Liver (tissue), 9 donors: ENCODE data around the gene RAB23. TPM values are rescaled to one million over a fixed set of nuclear protein-coding genes. Genes with fewer than 3 reads are reported as not detected.

Experiments
- DNase-seq: peaks from one replicate; pipeline ENCODE4 v3.0.0-alpha.2; 2017; ENCODE audit warnings: low spot score
- H3K27ac ChIP-seq, 2 donors: one replicate each; pipeline ENCODE4 v1.7.0; 2013; ENCODE audit warnings: inconsistent platforms in 2 of 2, low read length in 2 of 2, control low read depth in 1 of 2, low read depth in 1 of 2, mild to moderate bottlenecking in 1 of 2
- H3K27me3 ChIP-seq, 4 donors: one replicate each; pipeline versions ENCODE4 v1.6.1 to v1.7.0; 2013; ENCODE audit warnings: low read length in 3 of 4, inconsistent platforms in 1 of 4, mild to moderate bottlenecking in 1 of 4, moderate library complexity in 1 of 4; ENCODE audit not compliant: control insufficient read depth in 4 of 4, insufficient read depth in 4 of 4
- H3K36me3 ChIP-seq, 4 donors: one replicate each; pipeline versions ENCODE4 v1.6.1 to v1.7.0; 2013; ENCODE audit warnings: low read length in 3 of 4, mild to moderate bottlenecking in 3 of 4, low read depth in 1 of 4, moderate library complexity in 1 of 4; ENCODE audit not compliant: control insufficient read depth in 4 of 4, insufficient read depth in 3 of 4
- H3K4me1 ChIP-seq, 4 donors: one replicate each; pipeline versions ENCODE4 v1.6.1 to v1.7.0; 2013; ENCODE audit warnings: low read length in 3 of 4, mild to moderate bottlenecking in 3 of 4, moderate library complexity in 1 of 4; ENCODE audit not compliant: control insufficient read depth in 4 of 4, insufficient read depth in 4 of 4
- H3K4me3 ChIP-seq, 3 donors: one replicate each; pipeline versions ENCODE4 v1.6.1 to v1.7.0; 2013; ENCODE audit warnings: low read length in 3 of 3, control low read depth in 1 of 3, low read depth in 1 of 3, mild to moderate bottlenecking in 1 of 3
- H3K9ac ChIP-seq, 2 donors: one replicate each; pipeline ENCODE4 v1.7.0; 2013; ENCODE audit warnings: low read length in 2 of 2, mild to moderate bottlenecking in 2 of 2, moderate library complexity in 2 of 2, control low read depth in 1 of 2, low read depth in 1 of 2
- H3K9me3 ChIP-seq, 4 donors: one replicate each; pipeline versions ENCODE4 v1.6.1 to v1.7.0; 2013; ENCODE audit warnings: low read length in 3 of 4; ENCODE audit not compliant: control insufficient read depth in 4 of 4
- EGR1 ChIP-seq, 2 donors: IDR thresholded peaks; 2 replicates each; pipeline ENCODE4 v1.6.1; 2016 to 2018; ENCODE audit warnings: antibody characterized with exemption in 2 of 2, low read depth in 2 of 2
- FOXA1 ChIP-seq: IDR thresholded peaks from 2 replicates; pipeline ENCODE4 v1.6.1; 2016; ENCODE audit warnings: antibody characterized with exemption
- FOXA2 ChIP-seq: IDR thresholded peaks from 2 replicates; pipeline ENCODE4 v1.6.1; 2016; ENCODE audit warnings: antibody characterized with exemption
- GABPA ChIP-seq, 2 donors: IDR thresholded peaks in 1 of 2; conservative IDR thresholded peaks in 1 of 2; 2 replicates each; pipeline ENCODE4 v1.6.1; 2016; ENCODE audit warnings: antibody characterized with exemption in 2 of 2, mild to moderate bottlenecking in 1 of 2, moderate library complexity in 1 of 2
- HNF4A ChIP-seq, 2 donors: conservative IDR thresholded peaks; 2 replicates each; pipeline ENCODE4 v1.6.1; 2016; ENCODE audit warnings: antibody characterized with exemption in 2 of 2, mild to moderate bottlenecking in 2 of 2
- HNF4G ChIP-seq: IDR thresholded peaks from 2 replicates; pipeline ENCODE4 v1.6.1; 2016; ENCODE audit warnings: antibody characterized with exemption
- JUND ChIP-seq, 2 donors: IDR thresholded peaks; 2 replicates each; pipeline ENCODE4 v1.6.1; 2016; ENCODE audit warnings: antibody characterized with exemption in 2 of 2
- NR2F2 ChIP-seq: IDR thresholded peaks from 2 replicates; pipeline ENCODE4 v1.6.1; 2016; ENCODE audit warnings: antibody characterized with exemption
- RAD21 ChIP-seq, 2 donors: IDR thresholded peaks; 2 replicates each; pipeline ENCODE4 v1.6.1; 2016; ENCODE audit warnings: antibody characterized with exemption in 2 of 2, mild to moderate bottlenecking in 2 of 2
- RXRA ChIP-seq, 2 donors: IDR thresholded peaks; 2 replicates each; pipeline ENCODE4 v1.6.1; 2017 to 2018; ENCODE audit warnings: antibody characterized with exemption in 2 of 2, mild to moderate bottlenecking in 1 of 2
- TAF1 ChIP-seq: conservative IDR thresholded peaks from 2 replicates; pipeline ENCODE4 v1.6.1; 2016; ENCODE audit warnings: antibody characterized with exemption, mild to moderate bottlenecking
- YY1 ChIP-seq: IDR thresholded peaks from 2 replicates; pipeline ENCODE4 v1.6.1; 2016; ENCODE audit warnings: antibody characterized with exemption, mild to moderate bottlenecking
- WGBS: extraction: QIAGEN DNeasy Blood & Tissue Kit; methylation state at CpG from one replicate; pipeline ENCODE4 v1.1.7; 2013; 5-methylcytosine and 5-hydroxymethylcytosine counted together
- polyA plus RNA-seq, 2 donors: library from polyadenylated mRNA; stranded (reverse) in 1 of 2; unstranded in 1 of 2; fragments of 200-250 nt in 1 of 2; fragments of >200 nt in 1 of 2; fragmentation: Nextera tagmentation in 1 of 2; extraction: Ambion mirVana in 1 of 2; gene quantifications; one replicate each; pipeline versions ENCODE4 v1.2.1 to v1.2.3, GENCODE V29; 2013 to 2015
- total RNA-seq, 2 donors: library from RNA; depleted of rRNA; stranded (reverse); fragments of >200 nt; gene quantifications; one replicate each; pipeline ENCODE4 v1.2.3, GENCODE V29; 2014
- TF ChIP-seq, protein P1 (sequence below): IDR thresholded peaks from 2 replicates; pipeline ENCODE4 v1.6.1; 2016; ENCODE audit warnings: antibody characterized with exemption
- TF ChIP-seq, protein P2 (sequence below): IDR thresholded peaks from 2 replicates; pipeline ENCODE4 v1.6.1; 2016; ENCODE audit warnings: antibody characterized with exemption
- TF ChIP-seq, protein P3 (sequence below): fragments of 150-350 bp; IDR thresholded peaks from 2 replicates; pipeline ENCODE4 v1.5.1; 2017; ENCODE audit warnings: improper control_type of control experiment, low read depth, low read length; ENCODE audit not compliant: missing input control
- TF ChIP-seq, protein P4 (sequence below): IDR thresholded peaks from 2 replicates; pipeline ENCODE4 v1.6.1; 2016; ENCODE audit warnings: antibody characterized with exemption, mild to moderate bottlenecking
- donor health status: healthy.
- donor health status: healthy.
- donor health status: healthy.
- donor health status: healthy.
- donor health status: healthy.

Gene RAB23
- total and polyA plus RNA-seq, 4 donors, result 0.60 to 4.3 (median 2.4) TPM

DNA sequence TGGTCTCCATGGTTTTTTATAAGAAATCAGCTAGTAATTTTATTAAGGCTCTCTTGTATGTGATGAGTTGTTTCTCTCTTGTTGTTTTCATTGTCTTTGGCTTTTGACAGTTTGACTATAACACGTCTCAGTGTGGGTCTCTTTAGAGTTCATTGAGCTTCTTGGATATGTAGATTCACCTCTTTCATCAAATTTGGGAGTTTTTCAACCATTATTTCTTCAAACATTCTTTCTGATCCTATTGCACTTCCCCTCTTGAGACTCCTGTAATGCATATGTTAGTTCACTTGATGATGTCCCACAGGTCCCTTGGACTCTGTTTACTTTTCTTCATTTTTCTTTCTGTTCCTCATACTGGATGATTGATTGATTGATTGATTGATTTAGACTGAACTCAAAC, 57.0 kb downstream of the RAB23 start:
- Histone ChIP-seq H3K27ac (no peak overlapping the region), H3K4me3 (no peak overlapping the region), H3K36me3 (peaks cover 0 to 24% (median 5%) of the 10 kb centered on the region in 4 donors), H3K9ac (no peak overlapping the region), H3K4me1 (no peaks in the 10 kb centered on the region), H3K27me3 (no peaks in the 10 kb centered on the region), H3K9me3 (peaks cover 0 to 9% (median 4%) of the 10 kb centered on the region in 4 donors)
- no peak for TF ChIP-seq NR2F2
- no peak for TF ChIP-seq YY1
- no peak for TF ChIP-seq GABPA (IDR thresholded peaks at IDR 0.05 in 1 of 2, conservative IDR thresholded peaks at IDR 0.05 in 1 of 2)
- TF ChIP-seq FOXA1, result no peak
- no peak for TF ChIP-seq EGR1 (IDR thresholded peaks at IDR 0.05; ENCODE audit: low read depth in 2 of 2)
- no peak for TF ChIP-seq RXRA (IDR thresholded peaks at IDR 0.05)
- TF ChIP-seq HNF4G, result no peak
- TF ChIP-seq HNF4A (conservative IDR thresholded peaks at IDR 0.05), result no peak
- TF ChIP-seq JUND (IDR thresholded peaks at IDR 0.05), result no peak
- TF ChIP-seq, protein P1, sequence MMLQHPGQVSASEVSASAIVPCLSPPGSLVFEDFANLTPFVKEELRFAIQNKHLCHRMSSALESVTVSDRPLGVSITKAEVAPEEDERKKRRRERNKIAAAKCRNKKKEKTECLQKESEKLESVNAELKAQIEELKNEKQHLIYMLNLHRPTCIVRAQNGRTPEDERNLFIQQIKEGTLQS, result no peak
- TF ChIP-seq, protein P2, sequence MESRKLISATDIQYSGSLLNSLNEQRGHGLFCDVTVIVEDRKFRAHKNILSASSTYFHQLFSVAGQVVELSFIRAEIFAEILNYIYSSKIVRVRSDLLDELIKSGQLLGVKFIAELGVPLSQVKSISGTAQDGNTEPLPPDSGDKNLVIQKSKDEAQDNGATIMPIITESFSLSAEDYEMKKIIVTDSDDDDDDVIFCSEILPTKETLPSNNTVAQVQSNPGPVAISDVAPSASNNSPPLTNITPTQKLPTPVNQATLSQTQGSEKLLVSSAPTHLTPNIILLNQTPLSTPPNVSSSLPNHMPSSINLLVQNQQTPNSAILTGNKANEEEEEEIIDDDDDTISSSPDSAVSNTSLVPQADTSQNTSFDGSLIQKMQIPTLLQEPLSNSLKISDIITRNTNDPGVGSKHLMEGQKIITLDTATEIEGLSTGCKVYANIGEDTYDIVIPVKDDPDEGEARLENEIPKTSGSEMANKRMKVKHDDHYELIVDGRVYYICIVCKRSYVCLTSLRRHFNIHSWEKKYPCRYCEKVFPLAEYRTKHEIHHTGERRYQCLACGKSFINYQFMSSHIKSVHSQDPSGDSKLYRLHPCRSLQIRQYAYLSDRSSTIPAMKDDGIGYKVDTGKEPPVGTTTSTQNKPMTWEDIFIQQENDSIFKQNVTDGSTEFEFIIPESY, result no peak
- no peak for TF ChIP-seq FOXA2
- TF ChIP-seq, protein P3, sequence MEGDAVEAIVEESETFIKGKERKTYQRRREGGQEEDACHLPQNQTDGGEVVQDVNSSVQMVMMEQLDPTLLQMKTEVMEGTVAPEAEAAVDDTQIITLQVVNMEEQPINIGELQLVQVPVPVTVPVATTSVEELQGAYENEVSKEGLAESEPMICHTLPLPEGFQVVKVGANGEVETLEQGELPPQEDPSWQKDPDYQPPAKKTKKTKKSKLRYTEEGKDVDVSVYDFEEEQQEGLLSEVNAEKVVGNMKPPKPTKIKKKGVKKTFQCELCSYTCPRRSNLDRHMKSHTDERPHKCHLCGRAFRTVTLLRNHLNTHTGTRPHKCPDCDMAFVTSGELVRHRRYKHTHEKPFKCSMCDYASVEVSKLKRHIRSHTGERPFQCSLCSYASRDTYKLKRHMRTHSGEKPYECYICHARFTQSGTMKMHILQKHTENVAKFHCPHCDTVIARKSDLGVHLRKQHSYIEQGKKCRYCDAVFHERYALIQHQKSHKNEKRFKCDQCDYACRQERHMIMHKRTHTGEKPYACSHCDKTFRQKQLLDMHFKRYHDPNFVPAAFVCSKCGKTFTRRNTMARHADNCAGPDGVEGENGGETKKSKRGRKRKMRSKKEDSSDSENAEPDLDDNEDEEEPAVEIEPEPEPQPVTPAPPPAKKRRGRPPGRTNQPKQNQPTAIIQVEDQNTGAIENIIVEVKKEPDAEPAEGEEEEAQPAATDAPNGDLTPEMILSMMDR, result no peak
- no peak for TF ChIP-seq RAD21 (IDR thresholded peaks at IDR 0.05)
- TF ChIP-seq, protein P4, sequence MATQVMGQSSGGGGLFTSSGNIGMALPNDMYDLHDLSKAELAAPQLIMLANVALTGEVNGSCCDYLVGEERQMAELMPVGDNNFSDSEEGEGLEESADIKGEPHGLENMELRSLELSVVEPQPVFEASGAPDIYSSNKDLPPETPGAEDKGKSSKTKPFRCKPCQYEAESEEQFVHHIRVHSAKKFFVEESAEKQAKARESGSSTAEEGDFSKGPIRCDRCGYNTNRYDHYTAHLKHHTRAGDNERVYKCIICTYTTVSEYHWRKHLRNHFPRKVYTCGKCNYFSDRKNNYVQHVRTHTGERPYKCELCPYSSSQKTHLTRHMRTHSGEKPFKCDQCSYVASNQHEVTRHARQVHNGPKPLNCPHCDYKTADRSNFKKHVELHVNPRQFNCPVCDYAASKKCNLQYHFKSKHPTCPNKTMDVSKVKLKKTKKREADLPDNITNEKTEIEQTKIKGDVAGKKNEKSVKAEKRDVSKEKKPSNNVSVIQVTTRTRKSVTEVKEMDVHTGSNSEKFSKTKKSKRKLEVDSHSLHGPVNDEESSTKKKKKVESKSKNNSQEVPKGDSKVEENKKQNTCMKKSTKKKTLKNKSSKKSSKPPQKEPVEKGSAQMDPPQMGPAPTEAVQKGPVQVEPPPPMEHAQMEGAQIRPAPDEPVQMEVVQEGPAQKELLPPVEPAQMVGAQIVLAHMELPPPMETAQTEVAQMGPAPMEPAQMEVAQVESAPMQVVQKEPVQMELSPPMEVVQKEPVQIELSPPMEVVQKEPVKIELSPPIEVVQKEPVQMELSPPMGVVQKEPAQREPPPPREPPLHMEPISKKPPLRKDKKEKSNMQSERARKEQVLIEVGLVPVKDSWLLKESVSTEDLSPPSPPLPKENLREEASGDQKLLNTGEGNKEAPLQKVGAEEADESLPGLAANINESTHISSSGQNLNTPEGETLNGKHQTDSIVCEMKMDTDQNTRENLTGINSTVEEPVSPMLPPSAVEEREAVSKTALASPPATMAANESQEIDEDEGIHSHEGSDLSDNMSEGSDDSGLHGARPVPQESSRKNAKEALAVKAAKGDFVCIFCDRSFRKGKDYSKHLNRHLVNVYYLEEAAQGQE, result no peak
- no peak for TF ChIP-seq TAF1
- 98% methylated on average over 1 of the region's 1 CpG for WGBS
- DNase-seq, result no peak

DNA sequence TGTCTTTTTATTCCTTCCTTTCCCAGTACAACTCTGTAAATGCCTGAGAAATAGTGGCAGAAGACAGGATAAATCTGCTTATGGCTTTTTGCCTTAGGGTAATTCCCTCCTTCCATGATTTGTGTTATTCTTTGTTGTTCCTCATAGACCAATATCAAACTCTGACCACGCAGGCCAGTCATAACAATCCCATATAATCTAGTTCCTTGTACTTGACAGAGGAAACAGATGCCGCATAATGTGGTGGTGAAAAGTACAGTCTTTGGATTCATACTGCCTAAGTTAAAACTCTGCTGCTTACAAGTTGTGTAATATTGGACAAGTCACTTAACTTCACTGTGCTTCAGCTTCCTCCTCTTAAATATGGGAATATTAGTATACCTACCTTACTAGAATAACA, 58.2 kb downstream of the RAB23 start:
- Histone ChIP-seq H3K4me3 (no peak overlapping the region), H3K9me3 (peaks cover 0 to 9% (median 4%) of the 10 kb centered on the region in 4 donors), H3K27ac (no peak overlapping the region), H3K9ac (no peak overlapping the region), H3K27me3 (no peaks in the 10 kb centered on the region), H3K4me1 (no peaks in the 10 kb centered on the region), H3K36me3 (peaks cover 0 to 24% (median 5%) of the 10 kb centered on the region in 4 donors)
- 96% methylated on average over 2 of the region's 2 CpGs for WGBS
- TF ChIP-seq, protein P4, result no peak
- TF ChIP-seq HNF4A (conservative IDR thresholded peaks at IDR 0.05) (no peak), RAD21 (IDR thresholded peaks at IDR 0.05) (no peak)
- TF ChIP-seq, protein P1, result no peak
- DNase-seq, result no peak
